ENCODE measurements around the gene UBE2H. TPM values are rescaled to one million over a fixed set of nuclear protein-coding genes. Genes with fewer than 3 reads are reported as not detected.

UBE2H gene
- total and polyA plus RNA-seq, 8 donors = 19.2 to 150 (median 49.0) TPM

DNA sequence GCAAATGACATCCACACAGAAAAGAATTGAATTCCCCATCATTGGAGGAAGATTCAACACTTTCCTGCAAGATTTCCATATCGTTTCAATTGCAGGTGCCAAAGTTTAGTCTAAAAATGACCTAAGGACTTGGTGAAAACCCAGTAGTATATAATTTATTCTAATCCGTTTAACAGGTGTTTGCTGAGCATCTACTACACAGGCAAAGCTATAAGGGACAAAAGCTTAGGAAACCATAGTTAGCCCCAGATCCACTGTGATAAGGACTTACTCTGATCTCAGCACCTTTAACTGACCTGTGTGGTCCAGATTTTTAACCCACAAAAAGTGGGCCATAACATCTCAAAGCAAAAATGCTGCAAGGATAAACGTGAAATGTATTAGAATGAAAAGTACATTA is 19.1 kb downstream of the UBE2H start:
- H3K27ac ChIP-seq = no peak overlapping the region
- H3K4me1 ChIP-seq = peaks cover 0 to 42% (median 6%) of the 10 kb centered on the region in 4 donors
- no peaks in the 10 kb centered on the region for H3K9me3 ChIP-seq
- no peaks in the 10 kb centered on the region for H3K27me3 ChIP-seq
- H3K4me3 ChIP-seq = no peak overlapping the region
- WGBS, 5 donors = 63 to 73% (median 65%) methylated on average over 3 of the region's 3 CpGs
- intact Hi-C loops (cut with DNase I; ENCODE audit: low total_unique reads) = no loop called here
- TF ChIP-seq POLR2A (IDR thresholded peaks at IDR 0.05) = no peak
- no peak for TF ChIP-seq POLR2AphosphoS5 (IDR thresholded peaks at IDR 0.05)
- TF ChIP-seq, protein P1, sequence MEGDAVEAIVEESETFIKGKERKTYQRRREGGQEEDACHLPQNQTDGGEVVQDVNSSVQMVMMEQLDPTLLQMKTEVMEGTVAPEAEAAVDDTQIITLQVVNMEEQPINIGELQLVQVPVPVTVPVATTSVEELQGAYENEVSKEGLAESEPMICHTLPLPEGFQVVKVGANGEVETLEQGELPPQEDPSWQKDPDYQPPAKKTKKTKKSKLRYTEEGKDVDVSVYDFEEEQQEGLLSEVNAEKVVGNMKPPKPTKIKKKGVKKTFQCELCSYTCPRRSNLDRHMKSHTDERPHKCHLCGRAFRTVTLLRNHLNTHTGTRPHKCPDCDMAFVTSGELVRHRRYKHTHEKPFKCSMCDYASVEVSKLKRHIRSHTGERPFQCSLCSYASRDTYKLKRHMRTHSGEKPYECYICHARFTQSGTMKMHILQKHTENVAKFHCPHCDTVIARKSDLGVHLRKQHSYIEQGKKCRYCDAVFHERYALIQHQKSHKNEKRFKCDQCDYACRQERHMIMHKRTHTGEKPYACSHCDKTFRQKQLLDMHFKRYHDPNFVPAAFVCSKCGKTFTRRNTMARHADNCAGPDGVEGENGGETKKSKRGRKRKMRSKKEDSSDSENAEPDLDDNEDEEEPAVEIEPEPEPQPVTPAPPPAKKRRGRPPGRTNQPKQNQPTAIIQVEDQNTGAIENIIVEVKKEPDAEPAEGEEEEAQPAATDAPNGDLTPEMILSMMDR (IDR thresholded peaks at IDR 0.05) = no peak
- no peak for TF ChIP-seq EP300 (IDR thresholded peaks at IDR 0.05)
- no peak for DNase-seq
- peaks cover 0 to 45% (median 37%) of the 10 kb centered on the region in 4 donors for H3K36me3 ChIP-seq

DNA sequence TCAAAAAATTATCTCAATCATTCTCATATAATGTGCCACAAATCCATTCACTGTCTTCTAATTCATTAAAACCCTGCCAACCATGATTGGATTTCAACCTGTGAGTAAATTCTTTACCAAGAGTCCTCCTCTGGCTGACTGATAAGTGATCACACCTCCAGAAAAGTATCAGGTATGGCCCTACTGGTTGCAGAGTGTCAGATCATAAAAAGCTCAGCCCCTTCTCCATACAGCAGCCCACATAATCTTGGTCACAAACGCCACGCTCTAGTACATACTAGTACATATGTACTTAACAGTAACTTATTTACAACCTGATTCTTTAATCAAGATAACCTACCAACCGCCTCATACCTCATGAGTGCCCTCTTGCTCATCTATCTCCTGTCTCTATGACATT is 26.1 kb downstream of the UBE2H start:
- peak overlapping the region in 1 of 5 donors; percentile 36 for H3K27ac ChIP-seq
- WGBS, 5 donors = 28 to 79% (median 52%) methylated on average over 3 of the region's 3 CpGs

DNA sequence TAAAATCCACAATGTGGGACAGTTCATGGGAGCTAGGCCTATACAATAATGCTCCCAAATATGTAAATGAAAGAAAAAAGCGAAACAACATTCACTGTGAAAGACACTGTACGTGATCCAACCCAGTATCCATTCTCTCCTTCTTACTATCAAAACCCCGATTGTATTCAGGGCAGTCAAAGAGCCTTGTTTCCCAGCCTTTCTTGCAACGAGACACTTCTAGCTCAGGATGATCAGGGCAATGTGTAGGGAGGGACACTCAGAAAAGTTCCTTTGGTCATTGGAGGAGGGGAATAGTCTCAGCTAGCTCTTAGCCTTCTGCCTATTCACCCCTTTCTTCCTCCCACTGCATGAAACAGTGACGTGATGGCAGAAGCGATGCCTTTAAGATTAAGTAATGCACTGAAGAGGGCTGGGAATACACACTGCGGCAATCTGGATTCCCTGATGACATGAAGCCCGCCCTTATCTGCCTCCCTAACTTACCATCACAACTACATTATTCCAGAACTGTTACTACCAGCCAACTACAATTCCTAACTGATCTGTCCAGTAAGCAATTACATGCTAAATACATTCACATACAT is 27.3 kb downstream of the UBE2H start:
- H3K27ac ChIP-seq = peak overlapping the region in 2 of 5 donors; percentile 23 to 36

More for the DNA sequence above, 26.1 kb downstream of the UBE2H start:
- intact Hi-C loops (cut with DNase I; ENCODE audit: low total_unique reads) = no loop called here
- no peak for TF ChIP-seq POLR2AphosphoS5 (IDR thresholded peaks at IDR 0.05)
- TF ChIP-seq EP300 (IDR thresholded peaks at IDR 0.05) = no peak
- no peak for TF ChIP-seq POLR2A (IDR thresholded peaks at IDR 0.05)
- TF ChIP-seq, protein P1 (IDR thresholded peaks at IDR 0.05) = no peak
- Histone ChIP-seq H3K4me3 (no peak overlapping the region), H3K27me3 (no peaks in the 10 kb centered on the region), H3K9me3 (no peaks in the 10 kb centered on the region), H3K4me1 (peaks cover 0 to 55% (median 27%) of the 10 kb centered on the region in 4 donors), H3K36me3 (peaks cover 4 to 38% (median 29%) of the 10 kb centered on the region in 4 donors)
- DNase-seq = no peak

GRCh38 chr7:129924602-129925001 is 28.2 kb downstream of the UBE2H start:
- H3K27ac ChIP-seq = peak overlapping the region in 4 of 5 donors; percentile 1 to 62 (median 30)

More for the DNA sequence above, 27.3 kb downstream of the UBE2H start:
- intact Hi-C loops (cut with DNase I; ENCODE audit: low total_unique reads) = no loop called here
- TF ChIP-seq POLR2AphosphoS5 (IDR thresholded peaks at IDR 0.05) = no peak
- TF ChIP-seq, protein P1 (IDR thresholded peaks at IDR 0.05) = no peak
- 77 to 89% (median 84%) methylated on average over 8 of the region's 8 CpGs for WGBS, 5 donors
- no peaks in the 10 kb centered on the region for H3K27me3 ChIP-seq
- H3K36me3 ChIP-seq = peaks cover 6 to 37% (median 34%) of the 10 kb centered on the region in 4 donors
- H3K4me1 ChIP-seq = peaks cover 0 to 60% (median 27%) of the 10 kb centered on the region in 4 donors
- H3K9me3 ChIP-seq = no peaks in the 10 kb centered on the region
- peak in 1 of 2 donors; percentile 71 for DNase-seq
- no peak overlapping the region for H3K4me3 ChIP-seq

More at GRCh38 chr7:129924602-129925001, 28.2 kb downstream of the UBE2H start:
- no peak for DNase-seq
- Histone ChIP-seq H3K4me1 (peaks cover 0 to 63% (median 28%) of the 10 kb centered on the region in 4 donors), H3K27me3 (no peaks in the 10 kb centered on the region), H3K9me3 (no peaks in the 10 kb centered on the region), H3K4me3 (no peak overlapping the region), H3K36me3 (peaks cover 6 to 29% (median 28%) of the 10 kb centered on the region in 4 donors)
- 56 to 79% (median 62%) methylated on average over 4 of the region's 4 CpGs for WGBS, 5 donors
- TF ChIP-seq POLR2A (IDR thresholded peaks at IDR 0.05) (no peak), POLR2AphosphoS5 (IDR thresholded peaks at IDR 0.05) (no peak), EP300 (IDR thresholded peaks at IDR 0.05) (no peak)
- TF ChIP-seq, protein P1 (IDR thresholded peaks at IDR 0.05) = no peak
- intact Hi-C loops (cut with DNase I; ENCODE audit: low total_unique reads) = no loop called here

All from stomach (tissue), 9 donors.